ENCODE results near the gene AOPEP.

DNA sequence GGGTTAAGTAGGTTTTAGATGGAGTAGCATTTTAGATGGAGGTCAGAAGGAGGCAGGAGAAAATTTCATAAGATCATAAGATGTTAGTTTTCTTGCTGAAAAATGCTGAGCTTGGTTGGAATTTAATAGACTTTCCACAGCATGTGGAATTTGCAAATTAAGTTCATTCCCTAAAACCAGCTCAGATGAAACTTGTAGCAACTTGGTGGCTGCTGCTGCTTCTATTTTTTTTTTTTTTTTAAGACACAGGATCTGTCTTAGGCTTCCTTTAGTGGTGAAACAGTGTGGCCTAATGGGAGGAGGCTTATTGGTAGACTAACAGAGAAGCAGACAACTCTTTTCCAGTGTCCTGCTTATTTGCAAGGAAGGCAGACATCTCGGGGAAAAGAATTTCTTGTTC lies 154.5 kb downstream of the AOPEP start:
- TF ChIP-seq, protein P1, sequence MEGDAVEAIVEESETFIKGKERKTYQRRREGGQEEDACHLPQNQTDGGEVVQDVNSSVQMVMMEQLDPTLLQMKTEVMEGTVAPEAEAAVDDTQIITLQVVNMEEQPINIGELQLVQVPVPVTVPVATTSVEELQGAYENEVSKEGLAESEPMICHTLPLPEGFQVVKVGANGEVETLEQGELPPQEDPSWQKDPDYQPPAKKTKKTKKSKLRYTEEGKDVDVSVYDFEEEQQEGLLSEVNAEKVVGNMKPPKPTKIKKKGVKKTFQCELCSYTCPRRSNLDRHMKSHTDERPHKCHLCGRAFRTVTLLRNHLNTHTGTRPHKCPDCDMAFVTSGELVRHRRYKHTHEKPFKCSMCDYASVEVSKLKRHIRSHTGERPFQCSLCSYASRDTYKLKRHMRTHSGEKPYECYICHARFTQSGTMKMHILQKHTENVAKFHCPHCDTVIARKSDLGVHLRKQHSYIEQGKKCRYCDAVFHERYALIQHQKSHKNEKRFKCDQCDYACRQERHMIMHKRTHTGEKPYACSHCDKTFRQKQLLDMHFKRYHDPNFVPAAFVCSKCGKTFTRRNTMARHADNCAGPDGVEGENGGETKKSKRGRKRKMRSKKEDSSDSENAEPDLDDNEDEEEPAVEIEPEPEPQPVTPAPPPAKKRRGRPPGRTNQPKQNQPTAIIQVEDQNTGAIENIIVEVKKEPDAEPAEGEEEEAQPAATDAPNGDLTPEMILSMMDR (IDR thresholded peaks at IDR 0.05): no peak
- TF ChIP-seq POLR2AphosphoS5 (IDR thresholded peaks at IDR 0.05; ENCODE audit: low read depth, low read length) (no peak), SIN3A (IDR thresholded peaks at IDR 0.05; ENCODE audit: borderline replicate concordance, insufficient read depth, low read depth, low read length) (no peak)

Measured in Panc1 (cell line).